Loucy (cell line): ENCODE results near the gene PRKACA.

Source experiments
- EZH2phosphoT487 ChIP-seq: fragments of 200-600 bp; IDR thresholded peaks from 2 replicates; pipeline ENCODE4 v1.6.1; 2018; ENCODE audit warnings: antibody characterized with exemption, mild to moderate bottlenecking, moderate library complexity, borderline replicate concordance
- TF ChIP-seq, protein P1 (sequence below): fragments of 200-600 bp; sonication (generic); conservative IDR thresholded peaks from 2 replicates; pipeline ENCODE4 v1.5.1; 2014; ENCODE audit warnings: mild to moderate bottlenecking, antibody characterized with exemption, low read length

DNA sequence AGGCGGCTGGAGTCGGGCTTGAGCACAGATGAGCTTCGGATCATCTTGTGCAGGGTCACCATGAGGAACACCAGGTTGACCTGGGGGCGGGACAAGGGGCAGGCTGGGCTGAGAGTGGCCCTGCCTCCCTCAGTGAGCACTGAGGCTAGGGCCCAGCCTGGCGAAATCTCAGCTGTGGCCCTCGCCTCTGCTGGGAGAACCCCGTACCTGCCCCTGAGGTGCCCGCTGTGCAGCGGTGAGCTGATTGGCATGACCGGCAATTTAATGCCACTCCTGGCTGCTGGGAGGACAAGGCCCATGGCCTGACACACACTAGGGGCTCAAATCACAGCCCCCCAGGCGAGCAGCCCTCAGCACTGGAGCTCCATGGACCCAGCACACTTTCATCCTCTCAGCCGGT is 38.6 kb upstream of the PRKACA start:
- TF ChIP-seq, protein P1, sequence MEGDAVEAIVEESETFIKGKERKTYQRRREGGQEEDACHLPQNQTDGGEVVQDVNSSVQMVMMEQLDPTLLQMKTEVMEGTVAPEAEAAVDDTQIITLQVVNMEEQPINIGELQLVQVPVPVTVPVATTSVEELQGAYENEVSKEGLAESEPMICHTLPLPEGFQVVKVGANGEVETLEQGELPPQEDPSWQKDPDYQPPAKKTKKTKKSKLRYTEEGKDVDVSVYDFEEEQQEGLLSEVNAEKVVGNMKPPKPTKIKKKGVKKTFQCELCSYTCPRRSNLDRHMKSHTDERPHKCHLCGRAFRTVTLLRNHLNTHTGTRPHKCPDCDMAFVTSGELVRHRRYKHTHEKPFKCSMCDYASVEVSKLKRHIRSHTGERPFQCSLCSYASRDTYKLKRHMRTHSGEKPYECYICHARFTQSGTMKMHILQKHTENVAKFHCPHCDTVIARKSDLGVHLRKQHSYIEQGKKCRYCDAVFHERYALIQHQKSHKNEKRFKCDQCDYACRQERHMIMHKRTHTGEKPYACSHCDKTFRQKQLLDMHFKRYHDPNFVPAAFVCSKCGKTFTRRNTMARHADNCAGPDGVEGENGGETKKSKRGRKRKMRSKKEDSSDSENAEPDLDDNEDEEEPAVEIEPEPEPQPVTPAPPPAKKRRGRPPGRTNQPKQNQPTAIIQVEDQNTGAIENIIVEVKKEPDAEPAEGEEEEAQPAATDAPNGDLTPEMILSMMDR, result no peak
- no peak for TF ChIP-seq EZH2phosphoT487
